Measurements from ENCODE around the gene WDR6.

GRCh38 chr3:49015072-49015471, 7.9 kb downstream of the WDR6 start:
- TF ChIP-seq ZC3H10 (CRISPR knock-in tag; IDR thresholded peaks at IDR 0.05): no peak
- no peak for TF ChIP-seq ZNF565 (CRISPR knock-in tag; conservative IDR thresholded peaks at IDR 0.05; ENCODE audit: low read depth)
- no peak for TF ChIP-seq ZFP30 (CRISPR knock-in tag; IDR thresholded peaks at IDR 0.05)
- TF ChIP-seq CSDC2 (CRISPR knock-in tag; IDR thresholded peaks at IDR 0.05): no peak
- no peak for TF ChIP-seq ZFP3 (CRISPR knock-in tag; IDR thresholded peaks at IDR 0.05)

Data from SK-N-SH treated with all-trans-retinoic acid at 6 μM for 48 hours (cell line).